Thyroid gland (tissue), 4 donors: ENCODE measurements around the gene WDR11. TPM values are rescaled to one million over a fixed set of nuclear protein-coding genes. Genes with fewer than 3 reads are reported as not detected.

Experiments used
- DNase-seq, 2 donors: peaks; one replicate each; pipeline ENCODE4 v3.0.0-alpha.2; 2019
- H3K27ac ChIP-seq, 3 donors: fragments of 200-600 bp; sonication (generic); 1 replicate in 2 of 3; 2 replicates in 1 of 3; pipeline ENCODE4 v1.5.1; 2016 to 2019; ENCODE audit warnings: mild to moderate bottlenecking in 1 of 3, moderate library complexity in 1 of 3
- H3K27me3 ChIP-seq: fragments of 200-600 bp; sonication (generic); one replicate; pipeline ENCODE4 v1.5.1; 2019
- H3K36me3 ChIP-seq, 2 donors: fragments of 200-600 bp; sonication (generic); one replicate each; pipeline ENCODE4 v1.5.1; 2016 to 2019
- H3K4me1 ChIP-seq, 2 donors: fragments of 200-600 bp; sonication (generic); one replicate each; pipeline ENCODE4 v1.5.1; 2017 to 2019
- H3K4me3 ChIP-seq, 3 donors: fragments of 200-600 bp; sonication (generic); replicated peaks in 1 of 3; 1 replicate in 2 of 3; 2 replicates in 1 of 3; pipeline ENCODE4 v1.5.1; 2016; ENCODE audit warnings: mild to moderate bottlenecking in 1 of 3
- H3K9me3 ChIP-seq: fragments of 200-600 bp; sonication (generic); one replicate; pipeline ENCODE4 v1.5.1; 2017
- CTCF ChIP-seq, 6 experiments: fragments of 200-600 bp in 3 of 6; fragments of 450-650 bp in 3 of 6; sonication (generic) in 3 of 6; IDR thresholded peaks; one replicate each; pipeline ENCODE4 v1.5.1; 2016 to 2019; ENCODE audit warnings: antibody characterized with exemption in 6 of 6, mild to moderate bottlenecking in 2 of 6, inconsistent platforms in 1 of 6, moderate library complexity in 1 of 6
- POLR2A ChIP-seq, 2 donors: fragments of 450-650 bp; IDR thresholded peaks; one replicate each; pipeline ENCODE4 v1.6.1; 2017; ENCODE audit warnings: antibody characterized with exemption in 2 of 2, mild to moderate bottlenecking in 2 of 2, moderate library complexity in 1 of 2
- WGBS, 2 donors: methylation state at CpG; one replicate each; pipeline ENCODE4 v1.1.5; 2017; 5-methylcytosine and 5-hydroxymethylcytosine counted together
- intact Hi-C: fragments of 100-400 bp; cut with DNase I; formaldehyde crosslinking; loops from one replicate; pipeline ENCODE4 v1.15.1; 2023
- total RNA-seq, 4 donors: library from RNA; depleted of rRNA; stranded (reverse); fragments of >200 nt; gene quantifications; one replicate each; pipeline ENCODE4 v1.2.3, GENCODE V29; 2016

WDR11 gene
- total RNA-seq, result 10 to 100 TPM; 76.9 to 95.5 (median 79.4) TPM

- Histone ChIP-seq H3K27me3 (no peaks in the 10 kb centered on the region), H3K9me3 (no peaks in the 10 kb centered on the region), H3K27ac (peak within 1 kb of the TSS; percentile 54 to 79 (median 72)), H3K36me3 (no peaks in the 10 kb centered on the region), H3K4me3 (peak within 1 kb of the TSS; percentile 48 to 70 (median 68)), H3K4me1 (peaks cover 10 to 15% of the 10 kb centered on the region in 2 donors)
- 5 to 9% methylated on average over 23 to 36 of the region's 45 CpGs for WGBS, 2 donors
- DNase-seq, result peak; percentile 92 to 93
- intact Hi-C loops, result no loop called here
- TF ChIP-seq CTCF (IDR thresholded peaks at IDR 0.05) (no peak), POLR2A (IDR thresholded peaks at IDR 0.05) (peak in 1 of 2 donors; percentile 64)
Observed at GRCh38 chr10:120850911-120851865, at the start of gene WDR11. TSS of gene WDR11 (plus strand) at chr10:120851362. CDS start at chr10:120851421, 59 bp downstream.

- intact Hi-C loops, result no loop called here
- WGBS, 2 donors, result 56 to 70% methylated on average over 3 of the region's 3 CpGs
- no peak for DNase-seq
- Histone ChIP-seq H3K4me3 (no peak overlapping the region), H3K36me3 (no peaks in the 10 kb centered on the region), H3K9me3 (no peaks in the 10 kb centered on the region), H3K27ac (no peak overlapping the region), H3K27me3 (no peaks in the 10 kb centered on the region), H3K4me1 (no peaks in the 10 kb centered on the region)
- no peak for TF ChIP-seq CTCF (IDR thresholded peaks at IDR 0.05)
Observed at GRCh38 chr10:120802935-120803334, 48.2 kb upstream of the WDR11 start.

- no peak for DNase-seq
- no peak overlapping the region for H3K4me3 ChIP-seq
- H3K36me3 ChIP-seq, result no peaks in the 10 kb centered on the region
- TF ChIP-seq CTCF (IDR thresholded peaks at IDR 0.05) (no peak), POLR2A (IDR thresholded peaks at IDR 0.05) (no peak)
- no peaks in the 10 kb centered on the region for H3K27me3 ChIP-seq
- intact Hi-C loops, result no loop called here
- no peaks in the 10 kb centered on the region for H3K4me1 ChIP-seq
- H3K9me3 ChIP-seq, result no peaks in the 10 kb centered on the region
- 88% methylated on average over 5 of the region's 5 CpGs for WGBS, 2 donors
- H3K27ac ChIP-seq, result no peak overlapping the region
Observed at GRCh38 chr10:120803972-120804371, 47.2 kb upstream of the WDR11 start.

GRCh38 chr10:120805014-120805812 lies 45.9 kb upstream of the WDR11 start:
- no peaks in the 10 kb centered on the region for H3K9me3 ChIP-seq
- no peaks in the 10 kb centered on the region for H3K36me3 ChIP-seq
- no peak overlapping the region for H3K4me3 ChIP-seq
- WGBS, 2 donors, result 89 to 90% methylated on average over 7 of the region's 7 CpGs
- H3K4me1 ChIP-seq, result no peaks in the 10 kb centered on the region
- intact Hi-C loops, result no loop called here
- H3K27ac ChIP-seq, result no peak overlapping the region
- H3K27me3 ChIP-seq, result no peaks in the 10 kb centered on the region
- no peak for TF ChIP-seq POLR2A (IDR thresholded peaks at IDR 0.05)
- no peak for TF ChIP-seq CTCF (IDR thresholded peaks at IDR 0.05)
- DNase-seq, result no peak
